Measurements from ENCODE around the gene HIPK4. TPM values are rescaled to one million over a fixed set of nuclear protein-coding genes. Genes with fewer than 3 reads are reported as not detected.

The HIPK4 gene
- total and polyA plus RNA-seq, 9 of the 15 experiments (the other 6 are each of a cell fraction or from before 2014, with no cell fraction given): 0.06 to 0.09 TPM; not detected in 7

DNA sequence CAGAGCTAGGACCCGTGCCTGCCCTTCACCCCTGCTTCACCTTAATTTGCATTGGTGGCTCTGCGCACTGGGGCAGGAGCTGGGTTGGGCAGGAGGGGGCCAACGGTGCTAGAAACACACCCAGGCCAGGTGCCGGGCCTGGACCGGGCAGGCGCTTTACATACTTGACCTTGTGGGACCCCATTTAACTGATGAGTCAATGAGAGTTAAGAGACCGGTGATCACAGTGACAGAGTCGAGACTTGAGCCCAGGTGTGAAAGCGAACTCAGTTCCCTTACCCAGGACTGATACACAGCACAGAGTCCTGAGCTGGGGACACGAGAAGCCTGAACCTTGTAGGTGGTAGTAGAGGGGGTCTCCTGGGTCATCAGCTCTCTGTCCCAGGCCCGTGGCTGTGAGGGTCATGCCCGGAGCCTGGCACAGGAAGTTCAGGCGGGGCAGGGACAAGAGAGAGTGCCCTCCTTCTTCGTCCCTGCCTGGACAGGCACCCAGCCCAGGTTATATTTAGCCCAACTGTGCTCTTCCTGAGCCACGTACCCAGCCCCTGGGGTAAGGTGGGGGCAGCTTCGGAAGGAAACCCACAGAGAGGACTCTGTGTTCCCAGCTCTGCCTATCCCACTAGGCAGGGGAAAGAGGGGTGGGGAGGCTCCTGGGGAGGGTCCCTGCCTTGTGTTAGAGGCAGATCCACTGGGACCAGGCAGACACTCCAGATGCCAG lies 21.3 kb upstream of the HIPK4 start:
- peak in 1 of 4 experiments; percentile 11 for DNase-seq (ENCODE audit: extremely low read depth in 1 of 4, low spot score in 3 of 4)
- H3K79me2 ChIP-seq (ENCODE audit: control insufficient read depth, insufficient read depth, low read length): no peaks in the 10 kb centered on the region
- H3K4me1 ChIP-seq (replicated peaks in 1 of 2; ENCODE audit: control insufficient read depth in 2 of 2, insufficient read depth in 2 of 2, low read length in 2 of 2): peaks cover 21 to 54% of the 10 kb centered on the region in 2 experiments; a peak in 4 of 5 replicates
- CTCF ChIA-PET (ENCODE audit: low intra/inter-chr PET ratio): no interaction called here
- peak overlapping the region in 1 of 2 experiments; percentile 82; a peak in 2 of 4 replicates for H3K9ac ChIP-seq (ENCODE audit: insufficient read depth in 1 of 2, low read depth in 2 of 2, low read length in 2 of 2)
- no peaks in the 10 kb centered on the region for H4K20me1 ChIP-seq (replicated peaks; ENCODE audit: control insufficient read depth, insufficient read depth, low read length)
- H3K4me3 ChIP-seq: no peak overlapping the region
- no peak overlapping the region for H3K4me2 ChIP-seq (ENCODE audit: insufficient read depth, low read length)
- H3K9me1 ChIP-seq (ENCODE audit: control insufficient read depth, insufficient read depth, low read length): no peaks in the 10 kb centered on the region
- in situ Hi-C loops (cut with MboI): no loop called here
- no peaks in the 10 kb centered on the region for H3K27me3 ChIP-seq (ENCODE audit: control insufficient read depth in 2 of 2, insufficient read depth in 2 of 2, low read length in 2 of 2)
- FAIRE-seq: no peak
- no peaks in the 10 kb centered on the region for H3K9me3 ChIP-seq (replicated peaks; ENCODE audit: control insufficient read depth, insufficient read depth, low read depth, low read length)
- H2AFZ ChIP-seq (ENCODE audit: low read depth, low read length): no peak overlapping the region
- peak overlapping the region; percentile 10; the same call in 1 of the 3 replicates for H3K27ac ChIP-seq (ENCODE audit: extremely low read depth, low read depth, low read length)
- BruUV-seq (replicated peaks): no TSS peak
- H3K36me3 ChIP-seq (ENCODE audit: control insufficient read depth, insufficient read depth, low read length): no peaks in the 10 kb centered on the region
- intact Hi-C loops (cut with micrococcal nuclease): no loop called here
- ATAC-seq: peak; percentile 17
- 65% methylated on average over 16 of the region's 16 CpGs for WGBS (ENCODE audit: insufficient coverage, low coverage, missing lambda C conversion rate)
- POLR2A ChIA-PET: interaction anchor here (0.5 to 1.8 kb wide), 3 partner anchors 9 to 15 kb away, joined by 3 to 7 read pairs (median 4); partner anchors contain the start of gene SERTAD1
- TF ChIP-seq MEF2A (IDR thresholded peaks at IDR 0.05; ENCODE audit: control insufficient read depth, low read depth, low read length): no peak
- TF ChIP-seq SETDB1 (IDR thresholded peaks at IDR 0.05; ENCODE audit: low read length): no peak
- no peak for TF ChIP-seq CBFB (CRISPR knock-in tag; IDR thresholded peaks at IDR 0.05)
- TF ChIP-seq, protein P1, sequence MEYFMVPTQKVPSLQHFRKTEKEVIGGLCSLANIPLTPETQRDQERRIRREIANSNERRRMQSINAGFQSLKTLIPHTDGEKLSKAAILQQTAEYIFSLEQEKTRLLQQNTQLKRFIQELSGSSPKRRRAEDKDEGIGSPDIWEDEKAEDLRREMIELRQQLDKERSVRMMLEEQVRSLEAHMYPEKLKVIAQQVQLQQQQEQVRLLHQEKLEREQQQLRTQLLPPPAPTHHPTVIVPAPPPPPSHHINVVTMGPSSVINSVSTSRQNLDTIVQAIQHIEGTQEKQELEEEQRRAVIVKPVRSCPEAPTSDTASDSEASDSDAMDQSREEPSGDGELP (CRISPR knock-in tag; IDR thresholded peaks at IDR 0.05; ENCODE audit: borderline replicate concordance): no peak
- no peak for TF ChIP-seq ZBED1 (IDR thresholded peaks at IDR 0.05)
- TF ChIP-seq RBM17 (IDR thresholded peaks at IDR 0.05; ENCODE audit: borderline replicate concordance, low read depth, low read length): no peak
- TF ChIP-seq NR4A1 (CRISPR knock-in tag; IDR thresholded peaks at IDR 0.05): no peak
- no peak for TF ChIP-seq NR4A1 (tag; IDR thresholded peaks at IDR 0.05)
- TF ChIP-seq, protein P2, sequence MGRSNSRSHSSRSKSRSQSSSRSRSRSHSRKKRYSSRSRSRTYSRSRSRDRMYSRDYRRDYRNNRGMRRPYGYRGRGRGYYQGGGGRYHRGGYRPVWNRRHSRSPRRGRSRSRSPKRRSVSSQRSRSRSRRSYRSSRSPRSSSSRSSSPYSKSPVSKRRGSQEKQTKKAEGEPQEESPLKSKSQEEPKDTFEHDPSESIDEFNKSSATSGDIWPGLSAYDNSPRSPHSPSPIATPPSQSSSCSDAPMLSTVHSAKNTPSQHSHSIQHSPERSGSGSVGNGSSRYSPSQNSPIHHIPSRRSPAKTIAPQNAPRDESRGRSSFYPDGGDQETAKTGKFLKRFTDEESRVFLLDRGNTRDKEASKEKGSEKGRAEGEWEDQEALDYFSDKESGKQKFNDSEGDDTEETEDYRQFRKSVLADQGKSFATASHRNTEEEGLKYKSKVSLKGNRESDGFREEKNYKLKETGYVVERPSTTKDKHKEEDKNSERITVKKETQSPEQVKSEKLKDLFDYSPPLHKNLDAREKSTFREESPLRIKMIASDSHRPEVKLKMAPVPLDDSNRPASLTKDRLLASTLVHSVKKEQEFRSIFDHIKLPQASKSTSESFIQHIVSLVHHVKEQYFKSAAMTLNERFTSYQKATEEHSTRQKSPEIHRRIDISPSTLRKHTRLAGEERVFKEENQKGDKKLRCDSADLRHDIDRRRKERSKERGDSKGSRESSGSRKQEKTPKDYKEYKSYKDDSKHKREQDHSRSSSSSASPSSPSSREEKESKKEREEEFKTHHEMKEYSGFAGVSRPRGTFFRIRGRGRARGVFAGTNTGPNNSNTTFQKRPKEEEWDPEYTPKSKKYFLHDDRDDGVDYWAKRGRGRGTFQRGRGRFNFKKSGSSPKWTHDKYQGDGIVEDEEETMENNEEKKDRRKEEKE (IDR thresholded peaks at IDR 0.05; ENCODE audit: borderline replicate concordance in 1 of 2, control insufficient read depth in 1 of 2, low read depth in 2 of 2, low read length in 1 of 2): no peak
- no peak for TF ChIP-seq ZNF76 (CRISPR knock-in tag; IDR thresholded peaks at IDR 0.05; ENCODE audit: borderline replicate concordance)
- TF ChIP-seq, protein P3, sequence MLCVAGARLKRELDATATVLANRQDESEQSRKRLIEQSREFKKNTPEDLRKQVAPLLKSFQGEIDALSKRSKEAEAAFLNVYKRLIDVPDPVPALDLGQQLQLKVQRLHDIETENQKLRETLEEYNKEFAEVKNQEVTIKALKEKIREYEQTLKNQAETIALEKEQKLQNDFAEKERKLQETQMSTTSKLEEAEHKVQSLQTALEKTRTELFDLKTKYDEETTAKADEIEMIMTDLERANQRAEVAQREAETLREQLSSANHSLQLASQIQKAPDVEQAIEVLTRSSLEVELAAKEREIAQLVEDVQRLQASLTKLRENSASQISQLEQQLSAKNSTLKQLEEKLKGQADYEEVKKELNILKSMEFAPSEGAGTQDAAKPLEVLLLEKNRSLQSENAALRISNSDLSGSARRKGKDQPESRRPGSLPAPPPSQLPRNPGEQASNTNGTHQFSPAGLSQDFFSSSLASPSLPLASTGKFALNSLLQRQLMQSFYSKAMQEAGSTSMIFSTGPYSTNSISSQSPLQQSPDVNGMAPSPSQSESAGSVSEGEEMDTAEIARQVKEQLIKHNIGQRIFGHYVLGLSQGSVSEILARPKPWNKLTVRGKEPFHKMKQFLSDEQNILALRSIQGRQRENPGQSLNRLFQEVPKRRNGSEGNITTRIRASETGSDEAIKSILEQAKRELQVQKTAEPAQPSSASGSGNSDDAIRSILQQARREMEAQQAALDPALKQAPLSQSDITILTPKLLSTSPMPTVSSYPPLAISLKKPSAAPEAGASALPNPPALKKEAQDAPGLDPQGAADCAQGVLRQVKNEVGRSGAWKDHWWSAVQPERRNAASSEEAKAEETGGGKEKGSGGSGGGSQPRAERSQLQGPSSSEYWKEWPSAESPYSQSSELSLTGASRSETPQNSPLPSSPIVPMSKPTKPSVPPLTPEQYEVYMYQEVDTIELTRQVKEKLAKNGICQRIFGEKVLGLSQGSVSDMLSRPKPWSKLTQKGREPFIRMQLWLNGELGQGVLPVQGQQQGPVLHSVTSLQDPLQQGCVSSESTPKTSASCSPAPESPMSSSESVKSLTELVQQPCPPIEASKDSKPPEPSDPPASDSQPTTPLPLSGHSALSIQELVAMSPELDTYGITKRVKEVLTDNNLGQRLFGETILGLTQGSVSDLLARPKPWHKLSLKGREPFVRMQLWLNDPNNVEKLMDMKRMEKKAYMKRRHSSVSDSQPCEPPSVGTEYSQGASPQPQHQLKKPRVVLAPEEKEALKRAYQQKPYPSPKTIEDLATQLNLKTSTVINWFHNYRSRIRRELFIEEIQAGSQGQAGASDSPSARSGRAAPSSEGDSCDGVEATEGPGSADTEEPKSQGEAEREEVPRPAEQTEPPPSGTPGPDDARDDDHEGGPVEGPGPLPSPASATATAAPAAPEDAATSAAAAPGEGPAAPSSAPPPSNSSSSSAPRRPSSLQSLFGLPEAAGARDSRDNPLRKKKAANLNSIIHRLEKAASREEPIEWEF (CRISPR knock-in tag; IDR thresholded peaks at IDR 0.05): no peak
- no peak for TF ChIP-seq SMAD2 (IDR thresholded peaks at IDR 0.05; ENCODE audit: low read depth, low read length)
- TF ChIP-seq NFATC3 (IDR thresholded peaks at IDR 0.05): no peak

Measured in K562 (cell line).